Activated CD4-positive, alpha-beta T cell treated with anti-CD3 and anti-CD28 coated beads, Interleukin-2, amount 10 ng/mL, durations not matched to agents 7 days and 5 days (primary cell): ENCODE data around the gene RNF144A. TPM values are rescaled to one million over a fixed set of nuclear protein-coding genes. Genes with fewer than 3 reads are reported as not detected.

Experiments
- CTCF ChIA-PET: fragments of 350-600 bp; sonication (Branson Sonifier 250); formaldehyde crosslinking; loops from one replicate; lab custom pipeline; 2021; ENCODE audit warnings: antibody characterized with exemption; lab: Charles Lee
- POLR2A ChIA-PET: fragments of 350-600 bp; sonication (Branson Sonifier 250); formaldehyde crosslinking; loops from one replicate; lab custom pipeline; 2021; ENCODE audit warnings: antibody characterized with exemption; lab: Charles Lee
- DNase-seq: peaks from one replicate; pipeline ENCODE4 v3.0.0-alpha.2; 2020
- H3K27ac Mint-ChIP-seq: one replicate; pipeline ENCODE4 v1.8.0; 2021; ENCODE audit warnings: mild to moderate bottlenecking, moderate library complexity, mixed read lengths
- H3K27me3 Mint-ChIP-seq: one replicate; pipeline ENCODE4 v1.8.0; 2021; ENCODE audit warnings: mixed read lengths
- H3K36me3 Mint-ChIP-seq: one replicate; pipeline ENCODE4 v1.8.0; 2021; ENCODE audit warnings: low read depth, mixed read lengths
- H3K4me1 Mint-ChIP-seq: one replicate; pipeline ENCODE4 v1.8.0; 2021; ENCODE audit warnings: mixed read lengths
- H3K4me3 Mint-ChIP-seq: one replicate; pipeline ENCODE4 v1.8.0; 2021; ENCODE audit warnings: mild to moderate bottlenecking, moderate library complexity, mixed read lengths
- H3K9me3 Mint-ChIP-seq: one replicate; pipeline ENCODE4 v1.8.0; 2021; ENCODE audit warnings: mixed read lengths
- total RNA-seq, 2 experiments: library from RNA; stranded (reverse); gene quantifications; one replicate each; pipeline ENCODE4 v1.2.3, GENCODE V29; 2021

RNF144A gene
- total RNA-seq, 2 experiments from 2014 or later = 89.6 to 101 TPM

DNA sequence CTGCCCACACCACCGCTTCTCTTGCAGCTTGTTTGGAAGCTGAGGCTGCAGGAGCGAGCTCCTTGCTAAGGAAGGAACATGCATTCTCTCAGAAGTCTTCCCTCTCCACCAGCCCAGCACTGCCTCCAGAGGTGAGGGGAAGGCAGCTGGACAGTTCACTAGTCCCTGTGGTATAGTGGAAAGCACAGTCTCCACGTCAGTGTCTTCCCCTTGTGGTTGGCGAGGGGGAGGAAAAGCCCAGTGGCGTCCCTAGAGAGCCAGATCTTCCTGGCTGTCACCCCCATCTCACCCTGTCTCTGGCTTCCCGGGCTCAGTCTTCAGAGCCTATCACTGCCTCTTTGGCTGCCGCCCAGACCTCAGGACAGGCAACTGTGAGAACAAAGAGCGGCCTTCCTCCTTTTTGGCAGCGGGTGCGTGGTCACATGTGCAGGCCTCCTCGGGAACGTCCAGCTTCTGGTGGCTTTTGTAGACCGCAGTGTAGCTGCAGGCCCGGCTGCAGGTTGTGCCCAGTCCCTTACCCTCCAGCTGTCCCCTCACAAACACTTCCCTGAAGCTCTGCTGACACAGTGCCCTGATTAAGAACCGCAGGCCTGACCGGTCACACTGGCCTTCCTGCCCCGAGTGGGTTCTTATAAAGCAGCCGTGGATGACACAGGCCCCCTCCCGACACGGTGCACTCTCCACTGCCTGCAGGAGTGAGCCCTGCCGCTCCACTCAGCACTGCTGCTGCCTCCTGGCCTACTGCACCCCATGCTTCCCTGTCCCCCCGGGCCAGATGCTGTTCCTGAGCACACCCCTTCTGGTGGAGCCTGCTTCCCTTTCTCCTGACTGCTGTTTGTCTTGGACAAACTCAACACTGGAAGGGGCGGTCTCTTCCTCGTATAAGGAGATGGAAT lies 90.9 kb downstream of the RNF144A start:
- no peak for DNase-seq
- H3K27ac Mint-ChIP-seq = peak overlapping the region; percentile 38
- H3K9me3 Mint-ChIP-seq = no peaks in the 10 kb centered on the region
- H3K27me3 Mint-ChIP-seq = no peaks in the 10 kb centered on the region
- H3K36me3 Mint-ChIP-seq = peaks cover 36% of the 10 kb centered on the region
- POLR2A ChIA-PET = no interaction called here
- CTCF ChIA-PET = no interaction called here
- H3K4me3 Mint-ChIP-seq = no peak overlapping the region
- H3K4me1 Mint-ChIP-seq = peaks cover 21% of the 10 kb centered on the region

DNA sequence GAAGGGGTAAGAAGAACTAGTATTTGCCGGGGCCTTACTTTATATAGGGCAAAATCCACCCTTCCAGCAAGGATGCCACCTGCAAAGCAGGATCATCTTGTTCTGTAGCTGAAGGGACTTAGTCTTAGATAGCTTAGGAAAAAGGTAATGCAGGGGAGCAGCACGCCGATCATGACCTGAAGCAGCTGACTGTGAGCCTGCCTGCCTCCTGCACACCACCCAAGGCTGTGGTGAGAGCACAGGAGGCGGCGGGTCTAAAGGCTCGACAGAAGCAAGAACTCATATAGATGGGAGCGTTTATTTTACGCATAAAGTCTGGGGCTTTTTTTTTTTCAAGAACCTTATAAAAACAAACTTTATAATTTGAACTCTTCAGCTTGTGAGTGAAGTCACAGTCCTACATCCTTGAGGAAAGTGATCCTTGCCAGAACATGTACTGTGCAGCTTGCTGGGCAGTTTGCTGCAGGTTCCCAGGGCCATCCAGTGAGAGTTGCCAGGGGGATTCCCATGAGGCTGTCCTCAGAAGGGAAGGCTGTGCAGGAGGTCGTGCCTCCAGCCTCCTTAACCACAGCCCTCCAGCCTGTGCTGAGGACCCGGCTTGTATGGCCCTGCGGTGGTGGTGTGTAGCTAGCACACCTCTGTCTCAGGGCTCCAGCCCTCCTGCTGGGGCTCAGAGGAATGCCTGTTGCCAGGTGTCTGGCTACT lies 92.1 kb downstream of the RNF144A start:
- peaks cover 30% of the 10 kb centered on the region for H3K4me1 Mint-ChIP-seq
- H3K4me3 Mint-ChIP-seq = no peak overlapping the region
- CTCF ChIA-PET = no interaction called here
- peak overlapping the region; percentile 61 for H3K27ac Mint-ChIP-seq
- no peaks in the 10 kb centered on the region for H3K9me3 Mint-ChIP-seq
- DNase-seq = no peak
- peaks cover 34% of the 10 kb centered on the region for H3K36me3 Mint-ChIP-seq
- POLR2A ChIA-PET = no interaction called here
- no peaks in the 10 kb centered on the region for H3K27me3 Mint-ChIP-seq

GRCh38 chr2:7010391-7011054 lies 93.3 kb downstream of the RNF144A start:
- no peak for DNase-seq
- POLR2A ChIA-PET = no interaction called here
- CTCF ChIA-PET = no interaction called here
- Mint-ChIP-seq H3K4me3 (no peak overlapping the region), H3K27me3 (no peaks in the 10 kb centered on the region), H3K27ac (no peak overlapping the region), H3K36me3 (peaks cover 37% of the 10 kb centered on the region), H3K4me1 (peaks cover 33% of the 10 kb centered on the region), H3K9me3 (no peaks in the 10 kb centered on the region)

- no peaks in the 10 kb centered on the region for H3K27me3 Mint-ChIP-seq
These were observed 94.3 kb downstream of the RNF144A start for GRCh38 chr2:7011356-7012083.

GRCh38 chr2:7012141-7012764 lies 95.0 kb downstream of the RNF144A start:
- ChIA-PET POLR2A (no interaction called here), CTCF (interaction anchor here (0.9 to 1.3 kb wide), 2 partner anchors 18 to 34 kb away, joined by 3 read pairs; no protein-coding TSS in a partner anchor)
- Mint-ChIP-seq H3K27me3 (no peaks in the 10 kb centered on the region), H3K4me1 (peaks cover 33% of the 10 kb centered on the region), H3K4me3 (no peak overlapping the region), H3K27ac (no peak overlapping the region), H3K9me3 (no peaks in the 10 kb centered on the region), H3K36me3 (peaks cover 35% of the 10 kb centered on the region)
- no peak for DNase-seq

More at GRCh38 chr2:7011356-7012083, 94.3 kb downstream of the RNF144A start:
- no peak overlapping the region for H3K27ac Mint-ChIP-seq
- no peak for DNase-seq
- peaks cover 33% of the 10 kb centered on the region for H3K4me1 Mint-ChIP-seq
- POLR2A ChIA-PET = no interaction called here
- no peak overlapping the region for H3K4me3 Mint-ChIP-seq
- H3K36me3 Mint-ChIP-seq = peaks cover 39% of the 10 kb centered on the region
- no peaks in the 10 kb centered on the region for H3K9me3 Mint-ChIP-seq
- CTCF ChIA-PET = interaction anchor here (0.8 to 1.3 kb wide), 3 partner anchors 14 to 34 kb away, joined by 3 read pairs; no protein-coding TSS in a partner anchor

DNA sequence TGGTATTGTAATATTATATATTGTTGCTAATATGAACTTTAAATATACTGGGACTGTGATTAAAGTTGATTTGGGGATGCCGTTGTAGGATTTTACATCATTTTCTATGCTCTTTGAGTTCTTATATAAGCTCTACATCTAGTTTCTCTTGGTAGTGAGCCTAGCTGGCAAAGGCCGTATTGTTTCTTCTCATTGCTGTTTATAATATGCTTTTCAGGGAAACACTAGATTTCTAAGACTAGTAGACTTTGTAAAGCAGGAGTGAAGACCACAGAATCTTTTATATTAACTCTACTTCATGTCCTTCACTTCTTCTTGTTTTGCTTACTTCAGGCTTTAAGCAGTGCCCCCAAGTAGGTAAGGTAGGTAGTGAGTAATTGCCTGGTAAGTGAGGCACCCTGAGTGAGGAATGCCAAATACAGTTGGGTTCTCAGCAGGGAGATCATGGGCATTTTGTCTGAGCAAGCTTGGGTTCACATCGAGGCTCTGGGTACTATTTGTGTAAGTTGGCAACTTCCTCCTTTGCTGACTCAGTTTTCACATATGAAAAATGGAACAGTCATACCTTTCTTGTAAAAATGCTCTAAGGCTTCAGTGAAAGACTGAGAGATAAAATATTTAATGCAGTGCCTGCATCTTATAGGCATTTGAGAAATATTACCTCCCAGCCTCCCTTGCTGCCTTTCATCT lies 96.4 kb downstream of the RNF144A start:
- POLR2A ChIA-PET = no interaction called here
- CTCF ChIA-PET = interaction anchor here (1.3 to 1.6 kb wide), 3 partner anchors 9 to 108 kb away, joined by 3 to 5 read pairs (median 4); no protein-coding TSS in a partner anchor

DNA sequence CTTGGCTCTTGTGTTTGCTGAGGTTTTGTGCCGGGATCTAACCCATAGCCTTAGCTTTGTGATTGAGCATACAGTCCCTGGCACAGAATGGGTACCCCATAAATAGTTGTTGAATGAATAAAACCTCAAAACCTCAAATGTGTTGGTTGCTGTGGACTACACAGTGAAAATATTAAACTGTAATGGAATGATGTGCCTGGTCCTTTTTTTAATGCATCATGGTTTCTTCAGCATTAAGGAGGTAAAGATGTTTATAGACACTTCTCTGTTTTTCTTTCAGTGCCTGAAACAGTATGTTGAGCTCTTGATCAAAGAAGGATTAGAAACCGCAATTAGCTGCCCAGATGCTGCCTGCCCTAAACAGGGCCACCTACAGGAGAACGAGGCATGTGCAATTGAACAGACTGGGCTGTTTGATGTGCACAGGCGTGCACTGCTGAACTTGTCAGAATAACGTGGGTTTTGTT lies 97.0 kb downstream of the RNF144A start:
- POLR2A ChIA-PET = no interaction called here

More for the DNA sequence above, 96.4 kb downstream of the RNF144A start:
- H3K27me3 Mint-ChIP-seq = no peaks in the 10 kb centered on the region
- peaks cover 28% of the 10 kb centered on the region for H3K4me1 Mint-ChIP-seq
- DNase-seq = no peak
- H3K9me3 Mint-ChIP-seq = no peaks in the 10 kb centered on the region
- peaks cover 38% of the 10 kb centered on the region for H3K36me3 Mint-ChIP-seq
- no peak overlapping the region for H3K27ac Mint-ChIP-seq
- H3K4me3 Mint-ChIP-seq = no peak overlapping the region

GRCh38 chr2:7015007-7015950 lies 98.1 kb downstream of the RNF144A start:
- Mint-ChIP-seq H3K4me1 (peaks cover 28% of the 10 kb centered on the region), H3K4me3 (no peak overlapping the region), H3K27ac (no peak overlapping the region), H3K9me3 (no peaks in the 10 kb centered on the region), H3K36me3 (peaks cover 45% of the 10 kb centered on the region), H3K27me3 (no peaks in the 10 kb centered on the region)
- CTCF ChIA-PET = interaction anchor here (0.8 to 1.6 kb wide), 5 partner anchors 7 to 110 kb away, joined by 3 to 5 read pairs (median 4); no protein-coding TSS in a partner anchor
- no peak for DNase-seq
- POLR2A ChIA-PET = no interaction called here

More for the DNA sequence above, 97.0 kb downstream of the RNF144A start:
- peak; percentile 39 for DNase-seq
- CTCF ChIA-PET = interaction anchor here (0.8 to 1.6 kb wide), 5 partner anchors 9 to 109 kb away, joined by 3 to 5 read pairs (median 4); no protein-coding TSS in a partner anchor
- H3K9me3 Mint-ChIP-seq = no peaks in the 10 kb centered on the region
- H3K27me3 Mint-ChIP-seq = no peaks in the 10 kb centered on the region
- H3K4me3 Mint-ChIP-seq = no peak overlapping the region
- H3K27ac Mint-ChIP-seq = no peak overlapping the region
- H3K36me3 Mint-ChIP-seq = peaks cover 38% of the 10 kb centered on the region
- H3K4me1 Mint-ChIP-seq = peaks cover 28% of the 10 kb centered on the region

DNA sequence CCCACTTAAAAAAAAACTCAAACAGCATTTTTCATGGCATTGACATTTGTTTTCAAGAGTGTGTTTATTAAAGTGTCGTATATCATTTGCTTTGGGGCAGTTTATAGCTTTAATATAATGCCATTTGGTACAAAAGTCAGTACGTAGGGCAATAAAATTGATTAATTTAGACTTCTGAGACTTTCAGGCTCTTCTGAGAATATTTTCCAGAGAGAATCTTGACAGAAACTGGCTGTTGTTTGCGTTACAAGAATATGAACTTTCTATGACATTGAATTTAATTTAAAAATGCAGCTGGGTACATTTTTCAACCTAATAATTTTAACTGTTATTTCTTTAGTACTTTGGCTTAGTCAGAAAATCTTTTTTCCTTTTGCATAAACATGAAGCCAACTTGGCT lies 98.9 kb downstream of the RNF144A start:
- POLR2A ChIA-PET = no interaction called here
- no peak overlapping the region for H3K27ac Mint-ChIP-seq

GRCh38 chr2:7016601-7017211 lies 99.5 kb downstream of the RNF144A start:
- no peaks in the 10 kb centered on the region for H3K27me3 Mint-ChIP-seq
- peaks cover 27% of the 10 kb centered on the region for H3K4me1 Mint-ChIP-seq
- CTCF ChIA-PET = no interaction called here
- no peaks in the 10 kb centered on the region for H3K9me3 Mint-ChIP-seq
- H3K4me3 Mint-ChIP-seq = no peak overlapping the region
- no peak for DNase-seq
- POLR2A ChIA-PET = no interaction called here
- H3K27ac Mint-ChIP-seq = no peak overlapping the region
- H3K36me3 Mint-ChIP-seq = peaks cover 55% of the 10 kb centered on the region

More for the DNA sequence above, 98.9 kb downstream of the RNF144A start:
- no peaks in the 10 kb centered on the region for H3K9me3 Mint-ChIP-seq
- no peaks in the 10 kb centered on the region for H3K27me3 Mint-ChIP-seq
- H3K36me3 Mint-ChIP-seq = peaks cover 50% of the 10 kb centered on the region
- CTCF ChIA-PET = no interaction called here
- H3K4me3 Mint-ChIP-seq = no peak overlapping the region
- no peak for DNase-seq
- H3K4me1 Mint-ChIP-seq = peaks cover 28% of the 10 kb centered on the region
